ENCODE results near the gene ALS2CL. TPM values are rescaled to one million over a fixed set of nuclear protein-coding genes. Genes with fewer than 3 reads are reported as not detected.

Gene ALS2CL
- total and polyA plus RNA-seq, 10 of the 15 experiments (the other 5 are each of a cell fraction or from before 2014, with no cell fraction given): 0.01 to 0.05 TPM; not detected in 8

GRCh38 chr3:46719044-46719565 is 25.6 kb upstream of the ALS2CL start:
- Histone ChIP-seq H3K4me3 (no peak overlapping the region), H3K9ac (ENCODE audit: control insufficient read depth, insufficient read depth, low read length) (no peak overlapping the region), H3K4me2 (ENCODE audit: control insufficient read depth, insufficient read depth) (no peak overlapping the region), H3K27me3 (replicated peaks in 1 of 2; ENCODE audit: control insufficient read depth in 2 of 2, insufficient read depth in 2 of 2, low read length in 1 of 2) (no peaks in the 10 kb centered on the region), H3K4me1 (ENCODE audit: control insufficient read depth, insufficient read depth, low read length) (peaks cover 5% of the 10 kb centered on the region), H2AFZ (ENCODE audit: control insufficient read depth, low read depth, low read length) (no peak overlapping the region), H4K20me1 (ENCODE audit: control insufficient read depth, insufficient read depth) (no peaks in the 10 kb centered on the region), H3K9me3 (replicated peaks; ENCODE audit: control insufficient read depth, insufficient read depth, low read length) (no peaks in the 10 kb centered on the region), H3K79me2 (ENCODE audit: control insufficient read depth, insufficient read depth, low read length) (no peaks in the 10 kb centered on the region), H3K27ac (ENCODE audit: control insufficient read depth, insufficient read depth) (no peak overlapping the region), H3K36me3 (ENCODE audit: control insufficient read depth in 2 of 2, insufficient read depth in 2 of 2, low read length in 1 of 2) (no peaks in the 10 kb centered on the region)
- BruUV-seq (replicated peaks): no TSS peak
- CTCF ChIA-PET: interaction anchor here (0.9 to 1.4 kb wide), 3 partner anchors 8 to 10 kb away, joined by 3 to 4 read pairs (median 3); no protein-coding TSS in a partner anchor
- FAIRE-seq (no peak), DNase-seq (ENCODE audit: low read depth, low spot score) (no peak), ATAC-seq (no peak)
- 51% methylated on average over 2 of the region's 2 CpGs for WGBS (ENCODE audit: insufficient coverage, insufficient replicate concordance, low lambda C conversion rate, missing lambda C conversion rate)
- in situ Hi-C loops (cut with MboI) (loop anchor here (10.0 kb wide), 1 partner anchor 656 kb away; no protein-coding TSS in a partner anchor), intact Hi-C loops (cut with micrococcal nuclease; ENCODE audit: unreplicated experiment) (no loop called here)
- POLR2A ChIA-PET: no interaction called here
- SMC1A ChIA-PET (ENCODE audit: uncharacterized antibody, unreplicated experiment): interaction anchor here (1.1 kb wide), 1 partner anchor 189 kb away, joined by 3 read pairs; no protein-coding TSS in a partner anchor
- TF ChIP-seq MLLT1 (IDR thresholded peaks at IDR 0.05): no peak
- TF ChIP-seq HDAC2 (IDR thresholded peaks at IDR 0.05): no peak
- no peak for TF ChIP-seq FOS (IDR thresholded peaks at IDR 0.05; ENCODE audit: borderline replicate concordance, extremely low read depth, insufficient read length)
- TF ChIP-seq MTA2 (IDR thresholded peaks at IDR 0.05; ENCODE audit: low read depth): no peak
- TF ChIP-seq CREB1 (IDR thresholded peaks at IDR 0.05; ENCODE audit: low read depth): no peak
- no peak for TF ChIP-seq NR2C1 (IDR thresholded peaks at IDR 0.05)
- no peak for TF ChIP-seq LARP7 (IDR thresholded peaks at IDR 0.05)
- TF ChIP-seq MXI1 (IDR thresholded peaks at IDR 0.05; ENCODE audit: low read depth, low read length): no peak
- TF ChIP-seq ZBTB33 (IDR thresholded peaks at IDR 0.05): no peak
- no peak for TF ChIP-seq POLR2AphosphoS2 (IDR thresholded peaks at IDR 0.05; ENCODE audit: low read depth, low read length)
- no peak for TF ChIP-seq BMI1 (IDR thresholded peaks at IDR 0.05; ENCODE audit: borderline replicate concordance)
- TF ChIP-seq, protein P1, sequence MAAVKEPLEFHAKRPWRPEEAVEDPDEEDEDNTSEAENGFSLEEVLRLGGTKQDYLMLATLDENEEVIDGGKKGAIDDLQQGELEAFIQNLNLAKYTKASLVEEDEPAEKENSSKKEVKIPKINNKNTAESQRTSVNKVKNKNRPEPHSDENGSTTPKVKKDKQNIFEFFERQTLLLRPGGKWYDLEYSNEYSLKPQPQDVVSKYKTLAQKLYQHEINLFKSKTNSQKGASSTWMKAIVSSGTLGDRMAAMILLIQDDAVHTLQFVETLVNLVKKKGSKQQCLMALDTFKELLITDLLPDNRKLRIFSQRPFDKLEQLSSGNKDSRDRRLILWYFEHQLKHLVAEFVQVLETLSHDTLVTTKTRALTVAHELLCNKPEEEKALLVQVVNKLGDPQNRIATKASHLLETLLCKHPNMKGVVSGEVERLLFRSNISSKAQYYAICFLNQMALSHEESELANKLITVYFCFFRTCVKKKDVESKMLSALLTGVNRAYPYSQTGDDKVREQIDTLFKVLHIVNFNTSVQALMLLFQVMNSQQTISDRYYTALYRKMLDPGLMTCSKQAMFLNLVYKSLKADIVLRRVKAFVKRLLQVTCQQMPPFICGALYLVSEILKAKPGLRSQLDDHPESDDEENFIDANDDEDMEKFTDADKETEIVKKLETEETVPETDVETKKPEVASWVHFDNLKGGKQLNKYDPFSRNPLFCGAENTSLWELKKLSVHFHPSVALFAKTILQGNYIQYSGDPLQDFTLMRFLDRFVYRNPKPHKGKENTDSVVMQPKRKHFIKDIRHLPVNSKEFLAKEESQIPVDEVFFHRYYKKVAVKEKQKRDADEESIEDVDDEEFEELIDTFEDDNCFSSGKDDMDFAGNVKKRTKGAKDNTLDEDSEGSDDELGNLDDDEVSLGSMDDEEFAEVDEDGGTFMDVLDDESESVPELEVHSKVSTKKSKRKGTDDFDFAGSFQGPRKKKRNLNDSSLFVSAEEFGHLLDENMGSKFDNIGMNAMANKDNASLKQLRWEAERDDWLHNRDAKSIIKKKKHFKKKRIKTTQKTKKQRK (IDR thresholded peaks at IDR 0.05; ENCODE audit: low read depth, low read length): no peak
- no peak for TF ChIP-seq IRF3 (IDR thresholded peaks at IDR 0.05)
- RAD21 ChIA-PET (ENCODE audit: unreplicated experiment): no interaction called here
